ENCODE data around the gene RAI1. TPM values are rescaled to one million over a fixed set of nuclear protein-coding genes. Genes with fewer than 3 reads are reported as not detected.

The RAI1 gene
- polyA plus RNA-seq, 3 donors from 2014 or later: 1.5 to 6.2 (median 2.0) TPM

- H3K4me1 Mint-ChIP-seq: peaks cover 51 to 58% of the 10 kb centered on the region in 2 donors
- H3K4me3 Mint-ChIP-seq: no peak overlapping the region
- H3K36me3 Mint-ChIP-seq: no peaks in the 10 kb centered on the region
- no peaks in the 10 kb centered on the region for H3K9me3 Mint-ChIP-seq
- peaks cover 6 to 17% (median 11%) of the 10 kb centered on the region in 3 donors for H3K27me3 Mint-ChIP-seq (ENCODE audit: low read depth in 3 of 3)
- H3K27ac Mint-ChIP-seq: peak overlapping the region in 5 of 6 donors; percentile 28 to 83 (median 52)
- DNase-seq: no peak
Observed at GRCh38 chr17:17748604-17749003, 67.3 kb downstream of the RAI1 start.

GRCh38 chr17:17749025-17749772 is 67.9 kb downstream of the RAI1 start:
- Mint-ChIP-seq H3K4me1 (peaks cover 55 to 62% of the 10 kb centered on the region in 2 donors), H3K36me3 (no peaks in the 10 kb centered on the region), H3K27me3 (ENCODE audit: low read depth in 3 of 3) (peaks cover 6 to 17% (median 11%) of the 10 kb centered on the region in 3 donors), H3K4me3 (peak overlapping the region; percentile 36 to 93 (median 69)), H3K9me3 (no peaks in the 10 kb centered on the region), H3K27ac (peak overlapping the region; percentile 84 to 100 (median 99))
- no peak for DNase-seq

GRCh38 chr17:17749921-17750320 is 68.7 kb downstream of the RAI1 start:
- Mint-ChIP-seq H3K4me3 (peak overlapping the region; percentile 36 to 93 (median 69)), H3K4me1 (peaks cover 60 to 62% of the 10 kb centered on the region in 2 donors), H3K27me3 (ENCODE audit: low read depth in 3 of 3) (peaks cover 6 to 17% (median 11%) of the 10 kb centered on the region in 3 donors), H3K9me3 (no peaks in the 10 kb centered on the region), H3K36me3 (no peaks in the 10 kb centered on the region), H3K27ac (peak overlapping the region; percentile 84 to 100 (median 99))
- DNase-seq: peak; percentile 69 to 72 (median 72)

- DNase-seq: peak; percentile 71 to 72 (median 72)
- Mint-ChIP-seq H3K27ac (peak overlapping the region; percentile 98 to 100 (median 99)), H3K4me1 (peaks cover 62 to 64% of the 10 kb centered on the region in 2 donors)
Observed at GRCh38 chr17:17750881-17751280, 69.6 kb downstream of the RAI1 start.

GRCh38 chr17:17751489-17752088 is 70.3 kb downstream of the RAI1 start:
- no peaks in the 10 kb centered on the region for H3K9me3 Mint-ChIP-seq
- peak overlapping the region; percentile 98 to 100 (median 99) for H3K27ac Mint-ChIP-seq
- no peak for DNase-seq
- peak overlapping the region; percentile 85 to 95 (median 93) for H3K4me3 Mint-ChIP-seq
- H3K27me3 Mint-ChIP-seq (ENCODE audit: low read depth in 3 of 3): peaks cover 6 to 17% (median 11%) of the 10 kb centered on the region in 3 donors
- H3K36me3 Mint-ChIP-seq: no peaks in the 10 kb centered on the region
- H3K4me1 Mint-ChIP-seq: peaks cover 66 to 68% of the 10 kb centered on the region in 2 donors

More at GRCh38 chr17:17750881-17751280, 69.6 kb downstream of the RAI1 start:
- Mint-ChIP-seq H3K36me3 (no peaks in the 10 kb centered on the region), H3K27me3 (ENCODE audit: low read depth in 3 of 3) (peaks cover 6 to 17% (median 11%) of the 10 kb centered on the region in 3 donors), H3K9me3 (no peaks in the 10 kb centered on the region), H3K4me3 (peak overlapping the region; percentile 85 to 95 (median 93))

GRCh38 chr17:17752089-17752820 is 71.0 kb downstream of the RAI1 start:
- DNase-seq: peak; percentile 98
- Mint-ChIP-seq H3K27me3 (ENCODE audit: low read depth in 3 of 3) (peaks cover 6 to 17% (median 11%) of the 10 kb centered on the region in 3 donors), H3K9me3 (no peaks in the 10 kb centered on the region), H3K27ac (peak overlapping the region; percentile 98 to 100 (median 99)), H3K4me3 (peak overlapping the region; percentile 85 to 95 (median 93)), H3K36me3 (no peaks in the 10 kb centered on the region), H3K4me1 (peaks cover 72 to 73% of the 10 kb centered on the region in 2 donors)

- no peaks in the 10 kb centered on the region for H3K36me3 Mint-ChIP-seq
- H3K27me3 Mint-ChIP-seq (ENCODE audit: low read depth in 3 of 3): peaks cover 6 to 17% (median 11%) of the 10 kb centered on the region in 3 donors
- DNase-seq: no peak
Observed at GRCh38 chr17:17752821-17753321, 71.6 kb downstream of the RAI1 start.

GRCh38 chr17:17754719-17755686 is 73.7 kb downstream of the RAI1 start:
- H3K36me3 Mint-ChIP-seq: no peaks in the 10 kb centered on the region
- no peak for DNase-seq
- H3K27me3 Mint-ChIP-seq (ENCODE audit: low read depth in 3 of 3): peaks cover 6 to 12% (median 11%) of the 10 kb centered on the region in 3 donors
- H3K9me3 Mint-ChIP-seq: no peaks in the 10 kb centered on the region
- peak overlapping the region in 1 of 5 donors; percentile 59 for H3K4me3 Mint-ChIP-seq
- H3K4me1 Mint-ChIP-seq: peaks cover 73 to 76% of the 10 kb centered on the region in 2 donors
- H3K27ac Mint-ChIP-seq: peak overlapping the region in 4 of 6 donors; percentile 49 to 99 (median 55)

More at GRCh38 chr17:17752821-17753321, 71.6 kb downstream of the RAI1 start:
- peak overlapping the region; percentile 85 to 95 (median 93) for H3K4me3 Mint-ChIP-seq
- H3K27ac Mint-ChIP-seq: peak overlapping the region; percentile 94 to 100 (median 98)
- H3K4me1 Mint-ChIP-seq: peaks cover 73 to 79% of the 10 kb centered on the region in 2 donors
- no peaks in the 10 kb centered on the region for H3K9me3 Mint-ChIP-seq

GRCh38 chr17:17755715-17756114 is 74.5 kb downstream of the RAI1 start:
- H3K27ac Mint-ChIP-seq: peak overlapping the region in 3 of 6 donors; percentile 16 to 73 (median 57)
- H3K4me1 Mint-ChIP-seq: peaks cover 67 to 69% of the 10 kb centered on the region in 2 donors
- no peak for DNase-seq
- H3K36me3 Mint-ChIP-seq: no peaks in the 10 kb centered on the region
- H3K9me3 Mint-ChIP-seq: no peaks in the 10 kb centered on the region
- peak overlapping the region in 1 of 5 donors; percentile 33 for H3K4me3 Mint-ChIP-seq
- peaks cover 5 to 11% (median 10%) of the 10 kb centered on the region in 3 donors for H3K27me3 Mint-ChIP-seq (ENCODE audit: low read depth in 3 of 3)

- H3K36me3 Mint-ChIP-seq: no peaks in the 10 kb centered on the region
- H3K4me1 Mint-ChIP-seq: peaks cover 54 to 60% of the 10 kb centered on the region in 2 donors
- peaks cover 0 to 3% (median 0%) of the 10 kb centered on the region in 3 donors for H3K27me3 Mint-ChIP-seq (ENCODE audit: low read depth in 3 of 3)
- DNase-seq: peak; percentile 54 to 56 (median 54)
- H3K4me3 Mint-ChIP-seq: peak overlapping the region; percentile 69 to 77 (median 76)
- H3K27ac Mint-ChIP-seq: peak overlapping the region; percentile 76 to 93 (median 87)
- H3K9me3 Mint-ChIP-seq: no peaks in the 10 kb centered on the region
Observed at GRCh38 chr17:17757391-17757791, 76.1 kb downstream of the RAI1 start.

- H3K27ac Mint-ChIP-seq: peak overlapping the region; percentile 76 to 93 (median 87)
- DNase-seq: no peak
- peaks cover 50 to 51% of the 10 kb centered on the region in 2 donors for H3K4me1 Mint-ChIP-seq
- peak overlapping the region; percentile 69 to 77 (median 76) for H3K4me3 Mint-ChIP-seq
- no peaks in the 10 kb centered on the region for H3K36me3 Mint-ChIP-seq
- H3K27me3 Mint-ChIP-seq (ENCODE audit: low read depth in 3 of 3): no peaks in the 10 kb centered on the region
- H3K9me3 Mint-ChIP-seq: no peaks in the 10 kb centered on the region
Observed at GRCh38 chr17:17757956-17758845, 76.9 kb downstream of the RAI1 start.

Data from immature natural killer cell (primary cell).